Naive thymus-derived CD4-positive, alpha-beta T cell (primary cell): Measurements from ENCODE around the gene PTPRM. TPM values are rescaled to one million over a fixed set of nuclear protein-coding genes. Genes with fewer than 3 reads are reported as not detected.

Experiments used
- ATAC-seq: fragments of 150-1000 bp; cut with Tn5 transposase; 2 replicates; pipeline ENCODE4 v1.10.0; 2021; ENCODE audit warnings: mild to moderate bottlenecking, moderate library complexity
- CTCF ChIA-PET: fragments of 350-600 bp; sonication (Branson Sonifier 250); formaldehyde crosslinking; loops from one replicate; lab custom pipeline; 2021; ENCODE audit warnings: antibody characterized with exemption; lab: Charles Lee
- POLR2A ChIA-PET: fragments of 350-600 bp; sonication (Branson Sonifier 250); formaldehyde crosslinking; loops from one replicate; lab custom pipeline; 2021; ENCODE audit warnings: antibody characterized with exemption, inconsistent platforms; lab: Charles Lee
- DNase-seq, 9 donors: peaks; one replicate each; pipeline versions ENCODE4 v3.0.0 to v3.0.0-alpha.2; 2020 to 2022; ENCODE audit warnings: mixed read lengths in 1 of 9
- H3K27ac ChIP-seq: one replicate; pipeline ENCODE4 v1.7.0; 2013; ENCODE audit warnings: mild to moderate bottlenecking, low read depth, low read length, moderate library complexity
- H3K27me3 ChIP-seq, 2 donors: one replicate each; pipeline ENCODE4 v1.7.0; 2013; ENCODE audit warnings: low read length in 2 of 2, mild to moderate bottlenecking in 2 of 2, moderate library complexity in 2 of 2; ENCODE audit not compliant: control insufficient read depth in 2 of 2, insufficient read depth in 2 of 2
- H3K36me3 ChIP-seq, 3 experiments: 1 replicate in 2 of 3; 2 replicates in 1 of 3; pipeline ENCODE4 v1.7.0; 2013; ENCODE audit warnings: low read length in 3 of 3, mild to moderate bottlenecking in 3 of 3, moderate library complexity in 1 of 3; ENCODE audit not compliant: insufficient read depth in 3 of 3, control insufficient read depth in 2 of 3
- H3K4me1 ChIP-seq, 2 donors: one replicate each; pipeline ENCODE4 v1.7.0; 2013; ENCODE audit warnings: low read length in 2 of 2, mild to moderate bottlenecking in 2 of 2, moderate library complexity in 1 of 2; ENCODE audit not compliant: control insufficient read depth in 2 of 2, insufficient read depth in 2 of 2
- H3K4me3 ChIP-seq: 2 replicates; pipeline ENCODE4 v1.7.0; 2013; ENCODE audit warnings: mild to moderate bottlenecking, low read length
- H3K9me3 ChIP-seq, 3 experiments: 1 replicate in 2 of 3; 2 replicates in 1 of 3; pipeline ENCODE4 v1.7.0; 2013; ENCODE audit warnings: low read length in 3 of 3; ENCODE audit not compliant: control insufficient read depth in 2 of 3
- H3K27ac Mint-ChIP-seq, 9 donors: one replicate each; pipeline ENCODE4 v1.8.0; 2020 to 2022; ENCODE audit warnings: mixed read lengths in 9 of 9, mild to moderate bottlenecking in 8 of 9, moderate library complexity in 5 of 9, inconsistent platforms in 2 of 9
- H3K27me3 Mint-ChIP-seq, 5 donors: one replicate each; pipeline ENCODE4 v1.8.0; 2021 to 2022; ENCODE audit warnings: mixed read lengths in 5 of 5, mild to moderate bottlenecking in 1 of 5
- H3K36me3 Mint-ChIP-seq, 5 donors: one replicate each; pipeline ENCODE4 v1.8.0; 2020 to 2022; ENCODE audit warnings: mixed read lengths in 5 of 5, mild to moderate bottlenecking in 3 of 5, inconsistent platforms in 1 of 5
- H3K4me1 Mint-ChIP-seq, 7 donors: one replicate each; pipeline ENCODE4 v1.8.0; 2020 to 2022; ENCODE audit warnings: mixed read lengths in 7 of 7, mild to moderate bottlenecking in 3 of 7, inconsistent platforms in 1 of 7
- H3K4me3 Mint-ChIP-seq, 10 donors: one replicate each; pipeline ENCODE4 v1.8.0; 2020 to 2022; ENCODE audit warnings: mild to moderate bottlenecking in 10 of 10, mixed read lengths in 10 of 10, moderate library complexity in 6 of 10, inconsistent platforms in 2 of 10
- H3K9me3 Mint-ChIP-seq, 11 donors: one replicate each; pipeline ENCODE4 v1.8.0; 2020 to 2022; ENCODE audit warnings: mixed read lengths in 11 of 11, mild to moderate bottlenecking in 4 of 11, inconsistent platforms in 1 of 11, moderate library complexity in 1 of 11
- intact Hi-C, 2 donors: fragments of 100-400 bp; cut with micrococcal nuclease; formaldehyde crosslinking; loops; one replicate each; pipeline ENCODE4 v1.15.1; 2023
- polyA plus RNA-seq, 2 donors: library from polyadenylated mRNA; unstranded; fragments of 300-500 nt; fragmentation: Illumina TruSeq; gene quantifications; one replicate each; pipeline ENCODE4 v1.2.3, GENCODE V29; 2021
- total RNA-seq, 6 experiments: library from RNA in 5 of 6; stranded (reverse) in 5 of 6; gene quantifications; 1 replicate in 5 of 6; 2 replicates in 1 of 6; pipeline ENCODE4 v1.2.3 and lab custom pipeline; 2021 to 2026

Gene PTPRM
- total and polyA plus RNA-seq, 7 experiments from 2014 or later = 3.8 to 21.2 (median 8.4) TPM

- Histone ChIP-seq H3K27me3 (no peaks in the 10 kb centered on the region), H3K27ac (no peak overlapping the region), H3K4me1 (no peaks in the 10 kb centered on the region), H3K9me3 (no peaks in the 10 kb centered on the region), H3K4me3 (no peak overlapping the region), H3K36me3 (no peaks in the 10 kb centered on the region)
- ChIA-PET CTCF (no interaction called here), POLR2A (no interaction called here)
- Mint-ChIP-seq H3K27ac (no peak overlapping the region), H3K9me3 (peaks cover 0 to 5% (median 0%) of the 10 kb centered on the region in 11 donors), H3K36me3 (no peaks in the 10 kb centered on the region), H3K4me3 (no peak overlapping the region), H3K4me1 (no peaks in the 10 kb centered on the region), H3K27me3 (no peaks in the 10 kb centered on the region)
- intact Hi-C loops = no loop called here
- no peak for DNase-seq
- no peak for ATAC-seq
Observed at GRCh38 chr18:7645756-7646155, 78.6 kb downstream of the PTPRM start.

GRCh38 chr18:7646174-7646886 is 79.2 kb downstream of the PTPRM start:
- no peak for DNase-seq
- POLR2A ChIA-PET = no interaction called here
- no peak overlapping the region for H3K4me3 Mint-ChIP-seq

GRCh38 chr18:7647500-7647899 is 80.4 kb downstream of the PTPRM start:
- Mint-ChIP-seq H3K36me3 (no peaks in the 10 kb centered on the region), H3K9me3 (peaks cover 0 to 9% (median 3%) of the 10 kb centered on the region in 11 donors), H3K27me3 (no peaks in the 10 kb centered on the region), H3K27ac (no peak overlapping the region), H3K4me3 (no peak overlapping the region), H3K4me1 (no peaks in the 10 kb centered on the region)
- DNase-seq = no peak
- no peak for ATAC-seq
- no peak overlapping the region for H3K27ac ChIP-seq
- H3K9me3 ChIP-seq = no peaks in the 10 kb centered on the region
- ChIA-PET CTCF (no interaction called here), POLR2A (no interaction called here)
- no peak overlapping the region for H3K4me3 ChIP-seq
- no peaks in the 10 kb centered on the region for H3K36me3 ChIP-seq
- intact Hi-C loops = no loop called here
- H3K27me3 ChIP-seq = no peaks in the 10 kb centered on the region
- H3K4me1 ChIP-seq = no peaks in the 10 kb centered on the region

More at GRCh38 chr18:7646174-7646886, 79.2 kb downstream of the PTPRM start:
- Mint-ChIP-seq H3K36me3 (no peaks in the 10 kb centered on the region), H3K9me3 (peaks cover 0 to 9% (median 4%) of the 10 kb centered on the region in 11 donors), H3K4me1 (no peaks in the 10 kb centered on the region), H3K27ac (no peak overlapping the region), H3K27me3 (no peaks in the 10 kb centered on the region)
- no peak overlapping the region for H3K4me3 ChIP-seq
- no peaks in the 10 kb centered on the region for H3K27me3 ChIP-seq
- no peaks in the 10 kb centered on the region for H3K9me3 ChIP-seq
- H3K4me1 ChIP-seq = no peaks in the 10 kb centered on the region
- intact Hi-C loops = no loop called here
- no peaks in the 10 kb centered on the region for H3K36me3 ChIP-seq
- CTCF ChIA-PET = no interaction called here
- ATAC-seq = no peak
- H3K27ac ChIP-seq = no peak overlapping the region

GRCh38 chr18:7657050-7657449 is 89.9 kb downstream of the PTPRM start:
- Mint-ChIP-seq H3K4me1 (no peaks in the 10 kb centered on the region), H3K27me3 (peaks cover 0 to 5% (median 0%) of the 10 kb centered on the region in 5 donors), H3K4me3 (no peak overlapping the region), H3K27ac (no peak overlapping the region), H3K9me3 (peaks cover 0 to 10% (median 2%) of the 10 kb centered on the region in 11 donors), H3K36me3 (no peaks in the 10 kb centered on the region)
- no peak for ATAC-seq
- no peaks in the 10 kb centered on the region for H3K27me3 ChIP-seq
- no peak overlapping the region for H3K27ac ChIP-seq
- no peaks in the 10 kb centered on the region for H3K36me3 ChIP-seq
- ChIA-PET POLR2A (no interaction called here), CTCF (no interaction called here)
- DNase-seq = no peak
- no peak overlapping the region for H3K4me3 ChIP-seq
- intact Hi-C loops = no loop called here
- H3K4me1 ChIP-seq = no peaks in the 10 kb centered on the region
- H3K9me3 ChIP-seq = no peaks in the 10 kb centered on the region

- no peaks in the 10 kb centered on the region for H3K9me3 ChIP-seq
- ATAC-seq = no peak
- Mint-ChIP-seq H3K36me3 (no peaks in the 10 kb centered on the region), H3K27ac (no peak overlapping the region), H3K4me1 (no peaks in the 10 kb centered on the region), H3K9me3 (peaks cover 0 to 10% (median 2%) of the 10 kb centered on the region in 11 donors), H3K27me3 (peaks cover 0 to 5% (median 0%) of the 10 kb centered on the region in 5 donors), H3K4me3 (no peak overlapping the region)
- H3K4me1 ChIP-seq = no peaks in the 10 kb centered on the region
- H3K4me3 ChIP-seq = no peak overlapping the region
- H3K27me3 ChIP-seq = no peaks in the 10 kb centered on the region
- POLR2A ChIA-PET = no interaction called here
- no peaks in the 10 kb centered on the region for H3K36me3 ChIP-seq
- DNase-seq = no peak
- H3K27ac ChIP-seq = no peak overlapping the region
- intact Hi-C loops = no loop called here
- CTCF ChIA-PET = no interaction called here
Observed at GRCh38 chr18:7657937-7658336, 90.8 kb downstream of the PTPRM start.

- Mint-ChIP-seq H3K4me1 (no peaks in the 10 kb centered on the region), H3K27ac (no peak overlapping the region), H3K9me3 (peaks cover 0 to 10% (median 0%) of the 10 kb centered on the region in 11 donors), H3K27me3 (peaks cover 0 to 5% (median 0%) of the 10 kb centered on the region in 5 donors), H3K4me3 (no peak overlapping the region), H3K36me3 (no peaks in the 10 kb centered on the region)
- no peaks in the 10 kb centered on the region for H3K4me1 ChIP-seq
- ATAC-seq = no peak
- intact Hi-C loops = no loop called here
- CTCF ChIA-PET = no interaction called here
- no peak overlapping the region for H3K27ac ChIP-seq
- no peaks in the 10 kb centered on the region for H3K27me3 ChIP-seq
- no peaks in the 10 kb centered on the region for H3K36me3 ChIP-seq
- H3K4me3 ChIP-seq = no peak overlapping the region
- H3K9me3 ChIP-seq = no peaks in the 10 kb centered on the region
- POLR2A ChIA-PET = no interaction called here
- DNase-seq = no peak
Observed at GRCh38 chr18:7658701-7659100, 91.6 kb downstream of the PTPRM start.

- Mint-ChIP-seq H3K27ac (peak overlapping the region in 1 of 9 donors; percentile 9), H3K27me3 (peaks cover 0 to 4% (median 0%) of the 10 kb centered on the region in 5 donors), H3K36me3 (no peaks in the 10 kb centered on the region), H3K4me1 (no peaks in the 10 kb centered on the region), H3K9me3 (peaks cover 0 to 10% (median 0%) of the 10 kb centered on the region in 11 donors), H3K4me3 (no peak overlapping the region)
- Histone ChIP-seq H3K4me1 (no peaks in the 10 kb centered on the region), H3K4me3 (no peak overlapping the region), H3K9me3 (no peaks in the 10 kb centered on the region), H3K27ac (no peak overlapping the region), H3K27me3 (no peaks in the 10 kb centered on the region), H3K36me3 (no peaks in the 10 kb centered on the region)
- POLR2A ChIA-PET = no interaction called here
- ATAC-seq = no peak
- CTCF ChIA-PET = no interaction called here
- no peak for DNase-seq
- intact Hi-C loops = no loop called here
Observed at GRCh38 chr18:7661207-7661606, 94.1 kb downstream of the PTPRM start.
